Panc1 (cell line): Measurements from ENCODE around the gene AGR3. TPM values are rescaled to one million over a fixed set of nuclear protein-coding genes. Genes with fewer than 3 reads are reported as not detected.

ENCODE experiments used
- total RNA-seq: library from RNA; stranded (reverse); gene quantifications from one replicate; pipeline ENCODE4 v1.2.1, GENCODE V29; 2021; ENCODE audit not compliant: unreplicated experiment

Gene AGR3
- total RNA-seq, 1 experiment from 2014 or later, result not detected

Other genes with a start within 250 kb of the AGR3 start
- gene ANKMY2, start 236.2 kb downstream of the AGR3 start, total RNA-seq, result 18.6 TPM
- gene BZW2, start 235.8 kb downstream of the AGR3 start, total RNA-seq, result 80.9 TPM
- 80.8 TPM for gene TSPAN13, start 128.2 kb downstream of the AGR3 start, total RNA-seq
- 147 TPM for gene AGR2, start 77.0 kb downstream of the AGR3 start, total RNA-seq